IPS-NIHi11 (cell line): ENCODE results near the gene TCERG1L.

Experiments used
- DNase-seq: peaks from one replicate; pipeline ENCODE4 v3.0.0; 2012; ENCODE audit warnings: mixed read lengths, low spot score

TCERG1L gene

GRCh38 chr10:131270461-131271190 is 40.9 kb downstream of the TCERG1L start:
- no peak for DNase-seq

GRCh38 chr10:131269776-131270460 is 41.6 kb downstream of the TCERG1L start:
- no peak for DNase-seq

- DNase-seq = no peak
Observed at GRCh38 chr10:131267814-131268095, 43.8 kb downstream of the TCERG1L start.

- no peak for DNase-seq
Observed at GRCh38 chr10:131266936-131267813, 44.3 kb downstream of the TCERG1L start.

GRCh38 chr10:131264110-131264788 is 47.3 kb downstream of the TCERG1L start:
- no peak for DNase-seq

GRCh38 chr10:131261890-131262475 is 49.5 kb downstream of the TCERG1L start:
- no peak for DNase-seq

- DNase-seq = no peak
Observed at GRCh38 chr10:131260452-131261211, 50.9 kb downstream of the TCERG1L start.

GRCh38 chr10:131260031-131260430 is 51.5 kb downstream of the TCERG1L start:
- no peak for DNase-seq

- DNase-seq = no peak
Observed at GRCh38 chr10:131259535-131259934, 52.0 kb downstream of the TCERG1L start.

- DNase-seq = no peak
Observed at GRCh38 chr10:131258256-131258655, 53.3 kb downstream of the TCERG1L start.

- DNase-seq = no peak
Observed at GRCh38 chr10:131257027-131257426, 54.5 kb downstream of the TCERG1L start.

- DNase-seq = no peak
Observed at GRCh38 chr10:131254859-131255252, 56.7 kb downstream of the TCERG1L start.

- no peak for DNase-seq
Observed at GRCh38 chr10:131253931-131254858, 57.3 kb downstream of the TCERG1L start.

- no peak for DNase-seq
Observed at GRCh38 chr10:131252567-131253276, 58.8 kb downstream of the TCERG1L start.

GRCh38 chr10:131251146-131251541 is 60.4 kb downstream of the TCERG1L start:
- peak; percentile 52 for DNase-seq

- no peak for DNase-seq
Observed at GRCh38 chr10:131250454-131251145, 60.9 kb downstream of the TCERG1L start.

- no peak for DNase-seq
Observed at GRCh38 chr10:131249955-131250344, 61.6 kb downstream of the TCERG1L start.

GRCh38 chr10:131249238-131249954 is 62.1 kb downstream of the TCERG1L start:
- no peak for DNase-seq
